Measurements from ENCODE around the gene ADAM30.

Gene ADAM30

GRCh38 chr1:119882132-119883049 lies 13.9 kb downstream of the ADAM30 start:
- POLR2A ChIA-PET (ENCODE audit: low non-redundant PET), result no interaction called here
- TF ChIP-seq, protein P1, sequence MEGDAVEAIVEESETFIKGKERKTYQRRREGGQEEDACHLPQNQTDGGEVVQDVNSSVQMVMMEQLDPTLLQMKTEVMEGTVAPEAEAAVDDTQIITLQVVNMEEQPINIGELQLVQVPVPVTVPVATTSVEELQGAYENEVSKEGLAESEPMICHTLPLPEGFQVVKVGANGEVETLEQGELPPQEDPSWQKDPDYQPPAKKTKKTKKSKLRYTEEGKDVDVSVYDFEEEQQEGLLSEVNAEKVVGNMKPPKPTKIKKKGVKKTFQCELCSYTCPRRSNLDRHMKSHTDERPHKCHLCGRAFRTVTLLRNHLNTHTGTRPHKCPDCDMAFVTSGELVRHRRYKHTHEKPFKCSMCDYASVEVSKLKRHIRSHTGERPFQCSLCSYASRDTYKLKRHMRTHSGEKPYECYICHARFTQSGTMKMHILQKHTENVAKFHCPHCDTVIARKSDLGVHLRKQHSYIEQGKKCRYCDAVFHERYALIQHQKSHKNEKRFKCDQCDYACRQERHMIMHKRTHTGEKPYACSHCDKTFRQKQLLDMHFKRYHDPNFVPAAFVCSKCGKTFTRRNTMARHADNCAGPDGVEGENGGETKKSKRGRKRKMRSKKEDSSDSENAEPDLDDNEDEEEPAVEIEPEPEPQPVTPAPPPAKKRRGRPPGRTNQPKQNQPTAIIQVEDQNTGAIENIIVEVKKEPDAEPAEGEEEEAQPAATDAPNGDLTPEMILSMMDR (conservative IDR thresholded peaks at IDR 0.05; ENCODE audit: low read depth), result no peak
- CTCF ChIA-PET, result no interaction called here
- H3K27ac ChIP-seq, result no peak overlapping the region
- no peak for DNase-seq (ENCODE audit: low spot score)

- DNase-seq (ENCODE audit: low spot score), result no peak
- no peak overlapping the region for H3K27ac ChIP-seq
- TF ChIP-seq, protein P1 (conservative IDR thresholded peaks at IDR 0.05; ENCODE audit: low read depth), result no peak
- CTCF ChIA-PET, result no interaction called here
- POLR2A ChIA-PET (ENCODE audit: low non-redundant PET), result no interaction called here
Observed at GRCh38 chr1:119879510-119880434, 16.5 kb downstream of the ADAM30 start.

- ChIA-PET POLR2A (ENCODE audit: low non-redundant PET) (no interaction called here), CTCF (no interaction called here)
- DNase-seq (ENCODE audit: low spot score), result no peak
- no peak overlapping the region for H3K27ac ChIP-seq
- TF ChIP-seq, protein P1 (conservative IDR thresholded peaks at IDR 0.05; ENCODE audit: low read depth), result no peak
Observed at GRCh38 chr1:119878171-119878570, 18.1 kb downstream of the ADAM30 start.

DNA sequence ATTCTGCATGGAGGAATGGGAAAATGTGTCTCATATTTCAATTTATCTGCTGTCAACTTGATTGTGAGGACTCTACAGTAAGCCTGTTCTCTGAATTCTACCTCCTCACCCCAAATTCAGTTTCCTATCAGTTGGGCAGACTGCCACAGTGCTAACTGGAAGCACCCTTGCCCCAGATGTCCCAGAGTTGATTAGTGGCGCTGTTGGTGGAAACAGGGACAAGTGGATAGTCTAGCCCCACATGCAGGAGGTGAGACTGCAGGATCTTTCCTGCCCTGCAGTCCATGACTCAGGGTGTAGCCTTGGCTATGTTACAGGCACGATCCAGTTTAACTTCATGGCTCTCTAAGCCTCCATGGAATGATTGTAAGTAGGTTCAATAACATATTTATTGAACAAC lies 22.1 kb downstream of the ADAM30 start:
- no peak overlapping the region for H3K27ac ChIP-seq
- ChIA-PET POLR2A (ENCODE audit: low non-redundant PET) (no interaction called here), CTCF (no interaction called here)
- no peak for DNase-seq (ENCODE audit: low spot score)
- TF ChIP-seq, protein P1 (conservative IDR thresholded peaks at IDR 0.05; ENCODE audit: low read depth), result no peak

GRCh38 chr1:119873135-119874015 lies 22.9 kb downstream of the ADAM30 start:
- ChIA-PET CTCF (no interaction called here), POLR2A (ENCODE audit: low non-redundant PET) (no interaction called here)
- H3K27ac ChIP-seq, result no peak overlapping the region
- TF ChIP-seq, protein P1 (conservative IDR thresholded peaks at IDR 0.05; ENCODE audit: low read depth), result no peak
- no peak for DNase-seq (ENCODE audit: low spot score)

DNA sequence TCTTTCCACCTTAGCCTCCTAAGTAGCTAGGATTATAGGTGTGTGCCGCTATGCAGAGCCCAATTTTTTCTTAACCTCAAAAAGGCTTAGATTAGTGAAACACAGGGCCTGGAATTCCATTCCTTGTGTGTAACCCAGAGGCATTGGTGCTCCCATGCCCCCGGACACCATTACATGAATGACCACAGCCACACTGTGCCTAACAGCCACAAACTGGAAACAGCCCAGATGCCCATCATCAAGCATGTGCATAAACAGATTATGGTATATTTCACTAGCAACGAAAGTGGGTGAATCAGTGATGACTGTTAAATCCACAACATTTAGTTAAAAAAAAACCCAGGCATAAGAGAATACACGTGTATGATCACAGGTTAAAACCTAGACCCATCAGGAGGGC lies 24.4 kb downstream of the ADAM30 start:
- POLR2A ChIA-PET (ENCODE audit: low non-redundant PET), result no interaction called here
- CTCF ChIA-PET, result interaction anchor here (0.6 kb wide), 1 partner anchor 138 kb away, joined by 3 read pairs; no protein-coding TSS in a partner anchor
- no peak overlapping the region for H3K27ac ChIP-seq
- TF ChIP-seq, protein P1 (conservative IDR thresholded peaks at IDR 0.05; ENCODE audit: low read depth), result no peak
- DNase-seq (ENCODE audit: low spot score), result no peak
